GM12872 (cell line): ENCODE measurements around the gene FAM118B.

Experiments
- CTCF ChIP-seq: IDR thresholded peaks from 3 replicates; pipeline ENCODE4 v1.5.1; 2011; ENCODE audit warnings: low read depth, mild to moderate bottlenecking, low read length, moderate library complexity; ENCODE audit not compliant: insufficient read depth

Gene FAM118B

GRCh38 chr11:126281245-126281644, 69.7 kb downstream of the FAM118B start:
- no peak for TF ChIP-seq CTCF

- TF ChIP-seq CTCF: no peak
Observed at GRCh38 chr11:126281666-126282175, 70.1 kb downstream of the FAM118B start.

- no peak for TF ChIP-seq CTCF
Observed at GRCh38 chr11:126282361-126282735, 70.8 kb downstream of the FAM118B start.

- TF ChIP-seq CTCF: no peak
Observed at GRCh38 chr11:126282736-126283591, 71.4 kb downstream of the FAM118B start, which contains the start of gene TIRAP. Gene TIRAP, plus strand, starts transcription at chr11:126283093. Its CDS starts 7,802 bp downstream, at chr11:126290895.

GRCh38 chr11:126284829-126285228, 73.2 kb downstream of the FAM118B start:
- no peak for TF ChIP-seq CTCF

GRCh38 chr11:126288237-126288636, 76.7 kb downstream of the FAM118B start:
- no peak for TF ChIP-seq CTCF

GRCh38 chr11:126290887-126291286, 79.3 kb downstream of the FAM118B start:
- no peak for TF ChIP-seq CTCF
